Measurements from ENCODE around the gene C5orf58.

DNA sequence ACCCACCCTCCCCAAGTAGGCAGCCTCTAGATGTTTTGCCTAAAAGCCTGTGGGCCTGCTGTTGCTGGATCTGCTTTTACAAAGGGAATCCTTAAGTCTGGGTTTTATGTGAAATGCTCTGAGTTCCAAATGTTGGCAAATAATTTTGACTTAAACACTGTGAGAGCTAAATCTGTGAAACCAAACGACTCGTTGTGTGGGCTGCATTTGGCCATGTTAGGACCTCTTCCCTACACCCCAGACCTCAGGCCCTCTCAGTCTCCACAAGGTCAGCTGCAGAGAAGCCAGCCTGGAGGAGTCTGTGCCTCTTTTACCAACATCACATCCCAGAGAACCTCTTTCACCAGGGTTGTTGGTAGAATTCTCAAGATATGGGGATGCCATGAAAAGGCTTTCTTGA, 55.4 kb downstream of the C5orf58 start:
- TF ChIP-seq, protein P1, sequence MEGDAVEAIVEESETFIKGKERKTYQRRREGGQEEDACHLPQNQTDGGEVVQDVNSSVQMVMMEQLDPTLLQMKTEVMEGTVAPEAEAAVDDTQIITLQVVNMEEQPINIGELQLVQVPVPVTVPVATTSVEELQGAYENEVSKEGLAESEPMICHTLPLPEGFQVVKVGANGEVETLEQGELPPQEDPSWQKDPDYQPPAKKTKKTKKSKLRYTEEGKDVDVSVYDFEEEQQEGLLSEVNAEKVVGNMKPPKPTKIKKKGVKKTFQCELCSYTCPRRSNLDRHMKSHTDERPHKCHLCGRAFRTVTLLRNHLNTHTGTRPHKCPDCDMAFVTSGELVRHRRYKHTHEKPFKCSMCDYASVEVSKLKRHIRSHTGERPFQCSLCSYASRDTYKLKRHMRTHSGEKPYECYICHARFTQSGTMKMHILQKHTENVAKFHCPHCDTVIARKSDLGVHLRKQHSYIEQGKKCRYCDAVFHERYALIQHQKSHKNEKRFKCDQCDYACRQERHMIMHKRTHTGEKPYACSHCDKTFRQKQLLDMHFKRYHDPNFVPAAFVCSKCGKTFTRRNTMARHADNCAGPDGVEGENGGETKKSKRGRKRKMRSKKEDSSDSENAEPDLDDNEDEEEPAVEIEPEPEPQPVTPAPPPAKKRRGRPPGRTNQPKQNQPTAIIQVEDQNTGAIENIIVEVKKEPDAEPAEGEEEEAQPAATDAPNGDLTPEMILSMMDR (IDR thresholded peaks at IDR 0.05), result no peak
- TF ChIP-seq POLR2A (IDR thresholded peaks at IDR 0.05) (no peak), EP300 (IDR thresholded peaks at IDR 0.05) (no peak)
